ENCODE measurements around the gene ZNF541.

DNA sequence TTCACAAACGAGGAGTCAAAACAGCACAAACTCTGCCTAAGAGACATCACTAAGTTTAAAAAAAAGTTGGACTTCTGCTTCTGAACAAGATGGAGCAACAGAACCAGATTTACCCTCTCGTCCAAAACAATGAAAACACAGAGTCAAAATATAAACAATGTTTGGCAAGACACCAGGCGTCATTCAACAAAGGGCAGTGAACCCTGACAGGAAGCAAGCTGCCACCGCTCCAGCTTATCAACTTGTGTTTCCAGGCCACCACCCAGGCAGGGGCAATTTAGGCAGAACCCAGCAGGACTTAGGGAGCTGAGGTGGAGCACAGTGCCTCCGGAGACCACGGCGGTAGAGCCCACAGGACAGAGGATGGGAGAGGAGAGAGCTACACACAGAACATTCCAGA lies 49.5 kb downstream of the ZNF541 start:
- no peak for TF ChIP-seq EP300 (IDR thresholded peaks at IDR 0.05)
- TF ChIP-seq, protein P1, sequence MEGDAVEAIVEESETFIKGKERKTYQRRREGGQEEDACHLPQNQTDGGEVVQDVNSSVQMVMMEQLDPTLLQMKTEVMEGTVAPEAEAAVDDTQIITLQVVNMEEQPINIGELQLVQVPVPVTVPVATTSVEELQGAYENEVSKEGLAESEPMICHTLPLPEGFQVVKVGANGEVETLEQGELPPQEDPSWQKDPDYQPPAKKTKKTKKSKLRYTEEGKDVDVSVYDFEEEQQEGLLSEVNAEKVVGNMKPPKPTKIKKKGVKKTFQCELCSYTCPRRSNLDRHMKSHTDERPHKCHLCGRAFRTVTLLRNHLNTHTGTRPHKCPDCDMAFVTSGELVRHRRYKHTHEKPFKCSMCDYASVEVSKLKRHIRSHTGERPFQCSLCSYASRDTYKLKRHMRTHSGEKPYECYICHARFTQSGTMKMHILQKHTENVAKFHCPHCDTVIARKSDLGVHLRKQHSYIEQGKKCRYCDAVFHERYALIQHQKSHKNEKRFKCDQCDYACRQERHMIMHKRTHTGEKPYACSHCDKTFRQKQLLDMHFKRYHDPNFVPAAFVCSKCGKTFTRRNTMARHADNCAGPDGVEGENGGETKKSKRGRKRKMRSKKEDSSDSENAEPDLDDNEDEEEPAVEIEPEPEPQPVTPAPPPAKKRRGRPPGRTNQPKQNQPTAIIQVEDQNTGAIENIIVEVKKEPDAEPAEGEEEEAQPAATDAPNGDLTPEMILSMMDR (IDR thresholded peaks at IDR 0.05), result no peak
- no peak for TF ChIP-seq POLR2AphosphoS5 (IDR thresholded peaks at IDR 0.05)
